NCI-H1092 (cell line): ENCODE results near the gene GNL2.
"Not testable (repeated sequence)": the region's sequence is repeated elsewhere in the genome, so short reads cannot be mapped to it uniquely, and the experiment has no call there.

Source experiments
- DNase-seq: peaks from one replicate; lab custom pipeline; 2025; lab: John Stamatoyannopoulos, UW

GNL2 gene

DNA sequence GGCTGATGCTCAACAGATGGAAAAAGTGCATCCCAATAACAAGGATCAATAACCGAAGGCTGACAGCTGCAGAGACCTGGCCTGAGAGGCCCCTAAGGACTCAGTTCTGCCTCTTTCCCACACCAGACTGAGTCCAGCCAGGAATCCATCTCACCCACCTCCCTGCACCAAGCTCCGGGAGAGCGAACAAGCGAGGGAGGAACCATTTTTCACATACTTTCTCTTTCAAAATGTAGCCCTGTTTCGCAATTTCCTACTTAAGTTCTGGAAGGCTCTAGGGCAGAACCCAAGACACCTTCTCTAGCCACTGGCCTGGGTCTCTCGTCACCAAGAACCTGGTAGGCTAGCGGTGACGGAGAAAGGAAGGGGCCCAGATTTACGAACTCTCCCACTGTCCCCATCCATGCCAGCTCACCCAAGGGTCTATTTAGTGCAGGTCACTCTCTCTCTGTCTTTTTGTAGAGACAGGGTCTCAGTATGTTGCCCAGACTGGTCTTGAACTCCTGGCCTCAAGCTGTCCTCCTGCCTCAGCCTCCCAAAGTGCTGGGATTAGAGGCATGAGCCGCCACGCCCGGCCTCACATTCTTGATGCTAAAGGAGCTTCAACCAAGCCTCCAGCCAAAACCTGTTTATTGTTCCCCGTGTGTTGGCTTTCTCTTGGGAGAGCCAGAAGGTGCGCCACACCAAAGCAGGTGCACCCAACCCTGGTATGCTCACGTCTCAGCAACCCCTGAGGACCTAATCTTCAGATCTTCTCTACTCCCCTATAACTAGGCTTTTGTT, 10.9 kb upstream of the GNL2 start:
- DNase-seq = no peak

DNA sequence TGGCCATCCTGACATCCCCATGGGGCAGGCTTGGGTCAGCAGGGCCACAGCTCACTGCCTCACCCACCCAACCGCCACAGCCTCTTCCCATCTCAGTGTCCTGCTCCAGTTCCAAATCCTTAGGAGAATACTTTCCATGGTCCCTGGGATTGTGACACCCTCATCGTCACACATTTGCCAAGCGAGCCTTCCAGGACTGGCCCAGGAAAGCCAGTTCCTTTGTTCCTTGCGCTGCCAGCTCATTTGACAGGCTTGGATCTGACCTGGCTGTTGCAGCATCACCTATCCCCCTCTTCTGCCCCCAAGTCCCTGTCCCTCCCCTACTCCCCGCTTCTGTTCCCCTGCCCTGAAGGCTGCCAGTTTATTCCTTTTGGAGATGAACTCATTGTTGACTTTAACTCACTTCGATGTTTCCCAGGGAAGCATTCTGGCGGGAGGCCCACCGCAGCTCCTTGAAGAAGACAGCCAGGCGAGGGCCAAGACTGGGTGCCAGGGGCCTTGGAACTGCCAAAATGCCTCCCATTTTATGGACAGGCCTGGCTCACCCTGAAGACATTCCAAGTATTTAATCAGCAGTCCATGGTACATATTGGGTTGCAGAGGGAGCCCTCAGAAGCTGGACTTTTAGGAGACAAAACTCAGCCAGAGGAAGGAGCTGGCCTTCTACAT, 10.2 kb upstream of the GNL2 start:
- DNase-seq = no peak

DNA sequence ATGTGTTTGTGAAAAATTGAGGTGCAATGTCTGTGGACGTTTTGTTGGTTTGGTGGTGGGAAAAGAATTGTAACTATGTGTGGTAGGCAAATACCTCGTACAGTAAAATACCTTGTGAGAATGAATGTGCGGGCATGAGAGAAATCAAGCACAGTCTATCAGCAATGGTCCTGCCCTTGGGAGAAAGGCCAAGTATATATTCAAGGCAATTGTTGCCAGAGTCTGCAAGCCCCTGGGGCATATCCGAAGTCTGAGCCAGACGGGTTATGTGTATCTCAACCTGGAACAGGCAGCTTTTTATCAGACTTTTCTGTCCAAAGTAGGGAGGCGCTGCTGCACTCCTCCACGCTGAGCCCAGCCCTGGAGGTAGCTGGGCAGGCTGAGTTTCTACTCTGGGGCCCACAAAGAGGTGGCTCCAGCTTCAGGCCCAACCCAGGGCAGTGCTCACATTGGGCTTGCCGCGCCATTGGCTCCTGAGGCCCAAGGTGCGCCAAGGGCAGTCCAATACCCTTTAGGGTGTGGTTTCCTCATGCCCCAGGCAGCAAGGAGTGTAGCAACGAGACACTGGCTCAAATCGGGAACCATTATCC, 9.4 kb upstream of the GNL2 start:
- DNase-seq = no peak

GRCh38 chr1:37602750-37603694, 7.3 kb upstream of the GNL2 start:
- peak; percentile 63 for DNase-seq

- no peak for DNase-seq
Measured at GRCh38 chr1:37601441-37601840, 5.7 kb upstream of the GNL2 start.

DNA sequence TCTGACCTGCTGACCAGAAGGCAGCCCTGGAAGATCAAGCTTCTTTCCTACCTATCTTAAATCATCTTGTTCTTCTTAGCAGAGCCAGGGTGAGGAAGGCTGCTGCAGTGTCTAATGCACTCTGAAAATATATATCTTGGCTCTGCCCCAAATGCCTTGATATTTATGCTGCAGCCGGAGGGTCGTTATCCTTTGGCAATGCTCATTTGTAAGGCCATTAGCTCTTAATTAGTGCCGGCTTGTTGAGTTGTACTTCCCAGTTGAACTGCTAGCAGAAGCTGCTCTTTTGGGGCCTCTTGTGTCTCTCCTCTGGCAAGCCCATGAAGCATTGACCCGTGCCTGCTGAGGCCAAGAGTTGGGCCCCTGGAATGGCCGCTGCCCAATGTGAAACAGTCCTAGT, 4.2 kb upstream of the GNL2 start:
- no peak for DNase-seq

GRCh38 chr1:37596182-37596667, 488 bp upstream of the GNL2 start:
- DNase-seq = no peak

- DNase-seq = no peak
Measured at GRCh38 chr1:37593726-37594125, 2.0 kb downstream of the GNL2 start.

DNA sequence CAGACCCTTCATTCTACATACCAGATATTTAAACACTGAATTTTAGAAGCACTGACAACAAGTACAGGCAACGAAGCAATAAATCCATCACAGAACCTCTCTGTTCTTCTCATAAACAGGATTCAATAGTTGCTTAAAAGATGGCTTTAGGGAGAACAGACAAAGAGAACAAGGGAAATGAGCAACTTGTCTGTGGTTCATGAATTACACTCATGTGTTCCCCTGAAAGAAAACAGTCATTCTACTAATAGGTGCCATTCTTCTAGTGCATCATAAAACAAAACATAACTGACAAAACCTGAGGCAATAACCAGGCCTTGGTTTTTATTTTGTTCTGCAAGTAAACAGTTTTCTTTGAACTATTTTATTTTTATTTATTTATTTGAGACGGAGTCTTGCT, 6.8 kb downstream of the GNL2 start:
- no peak for DNase-seq

GRCh38 chr1:37584544-37584943, 11.2 kb downstream of the GNL2 start:
- DNase-seq = not testable (repeated sequence)

DNA sequence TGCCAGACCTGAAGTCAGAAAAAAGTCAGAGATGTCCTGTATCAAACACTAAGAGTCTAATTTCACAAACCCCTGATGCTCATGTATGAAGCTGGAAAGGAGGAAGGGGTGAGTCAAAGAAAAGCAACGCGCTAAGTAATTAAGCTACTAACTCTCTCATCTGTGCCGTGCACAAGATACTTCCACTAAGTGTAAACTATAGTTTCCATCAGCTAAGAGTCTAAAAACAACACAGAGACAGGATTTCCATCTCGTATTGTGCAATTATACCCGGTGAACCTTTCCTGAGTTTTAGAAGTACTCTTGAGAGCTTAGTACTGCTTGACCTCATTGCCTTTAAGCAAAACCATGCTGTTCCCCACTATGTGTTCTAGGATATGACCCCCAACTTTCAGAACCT, 20.0 kb downstream of the GNL2 start:
- DNase-seq = no peak

DNA sequence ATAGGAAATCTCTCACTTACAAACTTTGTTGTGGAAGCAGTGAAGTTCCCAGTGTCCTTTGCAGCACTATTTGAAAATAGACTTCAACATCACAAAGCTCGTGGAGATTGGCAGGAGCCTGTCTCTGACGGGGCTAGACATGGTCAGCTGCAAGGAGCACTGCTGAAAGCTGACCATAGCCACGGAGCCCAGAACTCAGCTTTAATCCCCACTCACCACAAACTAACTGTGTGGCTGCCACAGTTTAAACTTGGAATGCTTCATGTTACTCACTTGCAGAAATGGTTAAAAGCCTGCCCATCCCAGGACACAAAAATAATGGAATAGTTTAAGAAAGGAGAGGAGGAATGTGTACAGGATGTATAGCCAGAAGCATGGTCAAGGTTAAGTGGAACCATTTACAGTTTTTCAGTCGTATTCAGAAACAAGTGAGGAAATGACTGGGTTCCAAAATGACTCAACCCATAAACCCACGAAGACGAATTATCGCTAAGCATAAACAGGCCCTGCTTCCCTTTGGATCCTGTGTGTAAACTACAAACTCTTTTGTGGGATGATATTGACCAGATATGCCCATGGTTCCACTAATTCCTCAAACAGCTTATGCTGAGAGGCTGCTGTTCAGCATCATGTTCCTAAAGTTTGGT, 20.8 kb downstream of the GNL2 start:
- no peak for DNase-seq

DNA sequence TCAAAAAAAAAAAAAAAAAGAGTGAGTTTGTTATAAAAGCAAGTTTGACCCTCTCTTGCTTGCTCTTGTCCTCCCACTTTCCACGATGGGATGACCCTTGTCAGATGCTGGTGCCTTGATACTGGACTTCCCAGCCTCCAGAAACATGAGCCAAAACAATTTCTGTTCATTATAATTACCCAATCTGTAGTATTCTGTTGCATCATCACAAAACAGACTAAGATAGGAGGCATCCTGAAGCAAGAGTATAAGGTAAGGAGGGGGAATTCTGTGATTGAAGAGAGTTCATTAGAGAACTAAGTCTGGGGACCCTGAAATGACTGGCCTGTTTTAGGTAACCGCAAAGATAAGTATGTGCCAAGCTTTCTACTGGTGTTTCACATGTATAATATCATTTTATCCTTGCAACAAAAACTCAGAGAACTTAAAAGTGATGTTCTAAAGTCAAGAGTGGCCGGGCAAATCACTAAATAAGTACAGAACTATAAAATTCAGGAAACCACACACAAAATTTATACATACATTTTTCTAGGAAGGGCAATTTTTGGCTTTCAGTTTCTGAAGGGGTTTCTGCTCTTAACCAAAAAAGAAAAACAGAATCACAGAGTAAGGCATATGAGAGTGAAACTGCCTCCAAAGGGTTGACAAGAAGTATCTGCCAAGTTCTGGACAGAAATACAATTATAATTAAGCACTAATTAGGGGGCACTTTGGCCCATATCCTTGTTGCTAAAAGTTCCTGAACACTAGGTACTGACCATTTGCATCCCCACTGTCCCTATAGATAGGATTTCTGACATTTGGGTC, 25.0 kb downstream of the GNL2 start:
- no peak for DNase-seq

- DNase-seq = no peak
Measured at GRCh38 chr1:37567023-37567422, 28.7 kb downstream of the GNL2 start.

DNA sequence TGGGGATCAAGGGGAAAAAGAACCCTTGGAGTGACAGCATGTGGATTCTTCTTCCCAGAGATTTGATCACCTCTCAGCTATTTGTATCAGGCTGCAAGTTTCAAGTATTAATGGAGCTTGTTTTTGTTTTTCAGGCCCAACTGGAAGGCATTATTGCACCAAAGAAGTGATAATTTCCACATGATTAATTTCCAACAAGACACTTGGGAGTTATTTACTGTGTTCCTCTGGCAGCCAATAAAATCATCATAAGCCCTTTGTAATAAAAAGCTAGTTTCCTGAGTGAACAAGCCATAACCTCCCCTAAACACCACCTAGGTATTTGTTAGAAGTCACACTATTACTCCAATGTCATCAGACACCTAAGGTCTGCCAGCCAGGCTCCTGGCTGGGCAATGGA, 30.8 kb downstream of the GNL2 start:
- DNase-seq = no peak

- no peak for DNase-seq
Measured at GRCh38 chr1:37562984-37563383, 32.8 kb downstream of the GNL2 start.

- no peak for DNase-seq
Measured at GRCh38 chr1:37561133-37562132, 34.3 kb downstream of the GNL2 start.

DNA sequence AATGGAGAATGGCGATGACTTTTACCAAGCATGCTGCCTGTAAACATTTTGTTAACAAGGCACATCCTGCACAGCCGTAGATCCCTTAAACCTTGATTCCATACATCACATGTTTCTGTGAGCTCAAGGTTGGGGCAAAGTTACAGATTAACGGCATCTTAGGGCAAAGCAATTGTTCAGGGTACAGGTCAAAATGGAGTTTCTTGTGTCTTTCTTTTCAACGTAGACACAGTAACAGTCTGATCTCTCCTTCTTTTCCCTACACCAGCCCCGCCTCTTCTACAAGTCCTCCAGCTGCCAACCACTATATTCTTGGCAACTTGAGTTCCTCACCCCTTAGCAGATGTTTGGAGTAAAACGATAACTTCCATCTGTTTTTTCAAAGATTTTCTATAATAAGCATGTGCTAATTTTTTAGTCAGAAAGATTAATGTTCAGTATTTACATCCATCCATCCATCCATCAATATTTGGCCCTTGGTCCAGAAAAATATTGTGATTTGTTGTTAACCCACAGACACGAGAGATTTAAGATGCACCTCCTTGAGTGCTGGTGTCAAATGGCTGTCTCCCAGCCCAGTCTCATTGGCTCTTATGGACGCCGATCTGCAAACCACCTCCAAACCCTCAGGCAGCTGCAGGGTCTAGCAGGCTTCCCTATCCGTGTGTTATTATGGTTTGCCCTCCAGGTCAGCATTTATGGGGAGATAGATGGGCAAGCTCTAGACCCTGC, 35.2 kb downstream of the GNL2 start:
- DNase-seq = no peak

DNA sequence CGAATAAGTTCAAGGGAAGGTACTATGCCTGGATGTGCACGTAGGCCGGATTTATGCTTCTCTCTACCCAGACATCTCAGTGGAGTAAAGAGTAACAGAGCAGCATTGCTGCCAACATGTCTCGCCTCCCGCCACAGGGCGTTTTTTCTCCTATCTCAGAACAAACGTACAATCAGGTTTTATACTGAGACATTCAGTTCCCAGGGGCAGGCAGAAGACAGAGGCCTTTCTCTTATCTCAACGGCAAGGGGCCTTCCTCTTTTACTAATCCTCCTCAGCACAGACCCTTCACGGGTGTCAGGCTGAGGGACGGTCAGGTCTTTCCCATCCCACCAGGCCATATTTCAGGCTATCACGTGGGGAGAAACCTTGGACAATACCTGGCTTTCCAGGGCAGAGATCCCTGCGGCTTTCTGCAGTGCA, 35.8 kb downstream of the GNL2 start:
- not testable (repeated sequence) for DNase-seq
